ENCODE measurements around the gene FRZB. TPM values are rescaled to one million over a fixed set of nuclear protein-coding genes. Genes with fewer than 3 reads are reported as not detected.

Gene FRZB
- total RNA-seq, 2 donors from 2014 or later: 1.8 to 2.4 TPM

DNA sequence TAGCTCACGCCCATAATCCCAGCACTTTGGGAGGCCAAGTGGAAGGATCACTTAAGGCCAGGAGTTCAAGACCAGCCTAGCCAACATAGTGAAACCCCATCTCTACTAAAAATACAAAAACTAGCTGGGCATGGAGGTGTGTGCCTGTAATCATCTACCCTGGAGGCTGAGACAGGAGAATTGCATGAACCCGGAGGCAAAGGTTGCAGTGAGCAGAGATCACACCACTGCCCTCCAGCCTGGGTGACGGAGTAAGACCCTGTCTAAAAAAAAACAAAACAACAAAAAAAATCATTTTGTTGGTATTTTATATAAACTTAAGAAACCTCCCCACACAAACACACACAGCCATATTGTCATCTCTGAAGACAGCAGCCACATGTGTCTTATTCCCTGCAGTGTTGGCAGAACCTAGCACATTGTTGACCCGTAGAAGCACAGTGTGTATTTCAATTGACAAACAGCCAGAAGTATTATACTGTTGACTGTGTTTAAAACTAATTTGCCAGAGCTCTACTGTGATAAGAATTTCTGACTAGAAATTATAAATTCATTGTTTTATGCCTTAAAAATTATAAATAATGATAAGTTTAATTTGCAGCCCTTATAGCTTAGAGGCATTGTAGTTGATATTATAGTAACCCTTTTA lies 82.3 kb downstream of the FRZB start:
- Histone ChIP-seq H3K4me1 (no peaks in the 10 kb centered on the region), H3K27ac (no peak overlapping the region), H3K27me3 (no peaks in the 10 kb centered on the region), H3K36me3 (no peaks in the 10 kb centered on the region), H3K4me3 (no peak overlapping the region), H3K9me3 (no peaks in the 10 kb centered on the region)
- TF ChIP-seq, protein P1, sequence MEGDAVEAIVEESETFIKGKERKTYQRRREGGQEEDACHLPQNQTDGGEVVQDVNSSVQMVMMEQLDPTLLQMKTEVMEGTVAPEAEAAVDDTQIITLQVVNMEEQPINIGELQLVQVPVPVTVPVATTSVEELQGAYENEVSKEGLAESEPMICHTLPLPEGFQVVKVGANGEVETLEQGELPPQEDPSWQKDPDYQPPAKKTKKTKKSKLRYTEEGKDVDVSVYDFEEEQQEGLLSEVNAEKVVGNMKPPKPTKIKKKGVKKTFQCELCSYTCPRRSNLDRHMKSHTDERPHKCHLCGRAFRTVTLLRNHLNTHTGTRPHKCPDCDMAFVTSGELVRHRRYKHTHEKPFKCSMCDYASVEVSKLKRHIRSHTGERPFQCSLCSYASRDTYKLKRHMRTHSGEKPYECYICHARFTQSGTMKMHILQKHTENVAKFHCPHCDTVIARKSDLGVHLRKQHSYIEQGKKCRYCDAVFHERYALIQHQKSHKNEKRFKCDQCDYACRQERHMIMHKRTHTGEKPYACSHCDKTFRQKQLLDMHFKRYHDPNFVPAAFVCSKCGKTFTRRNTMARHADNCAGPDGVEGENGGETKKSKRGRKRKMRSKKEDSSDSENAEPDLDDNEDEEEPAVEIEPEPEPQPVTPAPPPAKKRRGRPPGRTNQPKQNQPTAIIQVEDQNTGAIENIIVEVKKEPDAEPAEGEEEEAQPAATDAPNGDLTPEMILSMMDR (IDR thresholded peaks at IDR 0.05): no peak
- no peak for DNase-seq (ENCODE audit: low spot score)

Other genes with a start within 250 kb of the FRZB start
- 10 to 100 TPM; 26.1 to 29.4 TPM for gene DNAJC10, start 150.4 kb downstream of the FRZB start, total RNA-seq
- gene NCKAP1, start 171.8 kb upstream of the FRZB start, total RNA-seq: 100 to 1,000 TPM; 107 to 113 TPM
- gene DUSP19, start 212.1 kb upstream of the FRZB start, total RNA-seq: 10 to 100 TPM in 1 of 2 donors, 1 to 10 TPM in 1; 5.5 to 15.3 TPM

Measured in right atrium auricular region (tissue), 2 donors.